ENCODE results near the gene ALDH1A1. TPM values are rescaled to one million over a fixed set of nuclear protein-coding genes. Genes with fewer than 3 reads are reported as not detected.

ALDH1A1 gene
- total and polyA plus RNA-seq, 9 of the 15 experiments (the other 6 are each of a cell fraction or from before 2014, with no cell fraction given) = 1.8 to 86.3 (median 24.4) TPM

DNA sequence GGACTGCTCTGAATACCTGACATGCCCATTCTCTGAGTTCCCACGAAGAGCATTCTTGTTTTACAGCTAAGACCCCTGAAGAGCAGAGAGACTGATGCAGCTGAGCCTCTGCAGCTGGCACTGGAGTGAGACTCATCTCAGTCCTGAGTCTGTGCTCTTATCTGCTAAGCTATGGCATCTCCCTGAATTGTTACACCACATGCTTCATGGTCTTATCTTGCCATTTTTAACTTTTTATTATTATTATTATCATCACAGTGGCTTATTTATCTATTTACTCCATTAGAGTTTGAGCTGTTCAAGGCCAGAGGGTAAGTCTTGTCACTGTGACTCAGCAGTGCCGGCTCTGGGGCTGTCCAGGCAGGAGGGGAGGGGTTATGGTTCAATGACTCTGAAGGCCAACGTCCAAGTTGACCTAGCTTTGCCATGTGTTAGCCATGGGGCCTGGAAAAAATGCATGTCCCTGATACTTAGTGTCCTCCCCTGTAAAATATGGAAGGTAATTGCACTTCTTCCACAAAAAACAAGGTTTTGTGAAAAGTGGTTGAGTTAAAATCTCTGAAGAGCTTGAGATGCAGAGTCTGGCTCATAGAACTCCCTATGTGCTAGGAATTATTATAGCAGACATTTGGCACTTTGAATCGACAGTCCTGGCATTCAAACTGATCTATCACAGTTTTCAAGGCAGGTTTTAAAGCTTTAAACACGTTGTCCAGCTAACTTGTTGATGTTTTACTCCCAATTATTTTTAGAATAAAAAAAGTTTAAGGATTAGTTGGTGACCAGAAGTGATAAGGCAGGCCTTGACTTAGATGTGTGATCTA, 94.6 kb downstream of the ALDH1A1 start (continued):
- TF ChIP-seq JUND (IDR thresholded peaks at IDR 0.05; ENCODE audit: borderline replicate concordance, low read depth, low read length) (no peak), JUND (tag; IDR thresholded peaks at IDR 0.05; ENCODE audit: borderline replicate concordance, low read depth, low read length) (peak; percentile 22; the same call in 2 of the 3 replicates), SMARCA4 (IDR thresholded peaks at IDR 0.05) (0 out of 2 replicates have a peak, but pooled peaks have one; percentile 32), DPF2 (IDR thresholded peaks at IDR 0.05) (peak; percentile 37; the same call in 1 of the 2 replicates), NR2C2 (CRISPR knock-in tag; IDR thresholded peaks at IDR 0.05) (no peak), NR2C2 (tag; IDR thresholded peaks at IDR 0.05) (peak; percentile 87), NUFIP1 (IDR thresholded peaks at IDR 0.05; ENCODE audit: partially characterized antibody) (no peak), ZNF644 (tag; IDR thresholded peaks at IDR 0.05; ENCODE audit: low read depth) (0 out of 2 replicates have a peak, but pooled peaks have one; percentile 64), ZNF395 (CRISPR knock-in tag; IDR thresholded peaks at IDR 0.05) (peak; percentile 69; the same call in 1 of the 2 replicates), EHMT2 (IDR thresholded peaks at IDR 0.05) (peak; percentile 81), MAFK (IDR thresholded peaks at IDR 0.05; ENCODE audit: low read length) (peak; percentile 77), CBFA2T3 (IDR thresholded peaks at IDR 0.05) (peak; percentile 24; the same call in 1 of the 2 replicates), LCOR (CRISPR knock-in tag; IDR thresholded peaks at IDR 0.05) (no peak), SMARCE1 (IDR thresholded peaks at IDR 0.05) (0 out of 2 replicates have a peak, but pooled peaks have one; percentile 20), ZFX (CRISPR knock-in tag; IDR thresholded peaks at IDR 0.05) (0 out of 2 replicates have a peak, but pooled peaks have one; percentile 16), MAFG (tag; conservative IDR thresholded peaks at IDR 0.05) (peak; percentile 81), E2F6 (IDR thresholded peaks at IDR 0.05; ENCODE audit: borderline replicate concordance in 1 of 2, extremely low read depth in 1 of 2, insufficient read depth in 1 of 2, insufficient read length in 1 of 2, low read depth in 1 of 2, low read length in 1 of 2, poor library complexity in 1 of 2, severe bottlenecking in 1 of 2) (peak in 1 of 2 experiments; percentile 51), VEZF1 (CRISPR knock-in tag; IDR thresholded peaks at IDR 0.05) (peak; percentile 46; the same call in 1 of the 2 replicates), FOSL1 (tag; conservative IDR thresholded peaks at IDR 0.05) (peak; percentile 36; the same call in 1 of the 2 replicates), CCNT2 (IDR thresholded peaks at IDR 0.05; ENCODE audit: borderline replicate concordance, extremely low read depth, insufficient read length, low read depth, low read length) (no peak), CHD4 (IDR thresholded peaks at IDR 0.05; ENCODE audit: insufficient read depth, insufficient replicate concordance, low read depth, low read length, poor library complexity, severe bottlenecking) (no peak), NR4A1 (CRISPR knock-in tag; IDR thresholded peaks at IDR 0.05) (no peak), NR4A1 (tag; IDR thresholded peaks at IDR 0.05) (no peak)
